ENCODE data around the gene PFDN6.

PFDN6 gene

DNA sequence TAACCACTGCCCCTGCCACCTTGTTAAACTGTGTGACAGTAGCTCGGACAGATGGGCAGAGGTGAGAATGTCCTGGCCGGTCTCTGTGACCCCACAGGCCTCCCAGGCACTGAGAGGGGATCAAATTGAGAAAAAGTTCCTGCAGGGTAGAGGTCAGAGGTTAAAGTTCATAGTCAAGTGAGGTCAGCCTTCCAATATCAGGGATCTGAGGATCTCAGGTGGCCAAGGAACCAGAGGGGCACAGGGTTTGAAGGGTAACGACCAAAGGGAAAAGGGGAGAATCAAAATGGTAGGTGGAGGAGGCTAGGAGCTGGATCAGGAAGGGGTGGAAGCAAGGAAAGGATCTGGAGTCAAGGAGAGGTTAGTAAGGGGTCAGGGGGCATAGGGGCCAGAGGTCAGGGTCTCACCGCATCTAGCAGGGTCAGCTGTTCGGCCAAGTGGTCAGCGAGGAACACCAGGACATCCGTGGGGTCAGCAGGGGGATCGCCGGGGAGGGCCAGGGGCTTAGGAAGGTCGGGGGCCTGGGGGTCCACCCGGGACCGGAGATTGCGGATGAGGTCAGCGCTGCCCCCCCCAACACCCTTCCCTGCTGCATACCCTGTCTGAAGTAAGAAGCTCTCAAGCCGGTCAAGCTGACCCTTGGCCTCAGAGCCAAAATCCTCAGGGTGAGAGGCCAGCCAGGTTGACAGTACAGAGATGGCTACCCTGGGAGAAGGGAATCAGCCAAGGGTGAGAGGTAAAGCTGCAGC, 6.4 kb downstream of the PFDN6 start:
- Histone ChIP-seq H3K4me1 (peaks cover 4% of the 10 kb centered on the region), H3K9me3 (no peaks in the 10 kb centered on the region), H3K4me3 (no peak overlapping the region), H3K36me3 (replicated peaks) (peaks cover 19% of the 10 kb centered on the region), H3K27me3 (ENCODE audit: low read depth) (no peaks in the 10 kb centered on the region)
- DNase-seq (ENCODE audit: low spot score in 2 of 2) = no peak
- in situ Hi-C loops (cut with MboI; ENCODE audit: low sequenced_read_pairs) = no loop called here

DNA sequence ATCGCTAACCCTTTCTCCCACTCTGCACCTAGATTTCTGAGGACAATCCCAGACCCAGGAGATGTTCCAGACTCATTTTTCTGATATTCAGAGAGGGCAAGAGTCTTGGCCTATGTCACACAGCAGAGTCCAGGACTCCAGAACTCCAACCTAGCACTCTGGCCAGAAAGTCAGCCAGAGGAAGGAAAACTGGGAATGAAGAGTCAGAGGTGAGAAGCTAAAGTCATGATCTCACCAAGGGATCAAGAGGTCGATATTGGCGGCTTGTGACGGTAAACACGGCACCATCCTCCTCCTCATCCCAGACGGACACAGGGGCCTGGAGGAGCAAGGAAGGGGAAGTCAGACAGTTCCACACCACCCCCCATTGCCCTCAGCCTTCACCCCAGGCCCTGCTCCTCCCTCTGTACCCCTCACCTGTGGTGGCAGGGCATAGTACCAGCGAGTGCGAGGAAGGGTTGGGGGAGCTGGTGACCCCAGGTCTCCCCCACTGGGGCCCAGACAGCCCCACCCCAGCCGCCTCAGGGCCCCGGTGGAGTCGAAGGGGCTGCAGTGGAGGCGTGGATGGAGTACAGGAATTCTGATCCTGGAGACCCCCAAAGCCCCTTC, 7.5 kb downstream of the PFDN6 start:
- H3K4me3 ChIP-seq = peak overlapping the region; percentile 85
- no peak for DNase-seq (ENCODE audit: low spot score in 2 of 2)
- in situ Hi-C loops (cut with MboI; ENCODE audit: low sequenced_read_pairs) = no loop called here
- H3K27me3 ChIP-seq (ENCODE audit: low read depth) = no peaks in the 10 kb centered on the region
- H3K9me3 ChIP-seq = no peaks in the 10 kb centered on the region
- peaks cover 4% of the 10 kb centered on the region for H3K4me1 ChIP-seq
- peaks cover 8% of the 10 kb centered on the region for H3K36me3 ChIP-seq (replicated peaks)

DNA sequence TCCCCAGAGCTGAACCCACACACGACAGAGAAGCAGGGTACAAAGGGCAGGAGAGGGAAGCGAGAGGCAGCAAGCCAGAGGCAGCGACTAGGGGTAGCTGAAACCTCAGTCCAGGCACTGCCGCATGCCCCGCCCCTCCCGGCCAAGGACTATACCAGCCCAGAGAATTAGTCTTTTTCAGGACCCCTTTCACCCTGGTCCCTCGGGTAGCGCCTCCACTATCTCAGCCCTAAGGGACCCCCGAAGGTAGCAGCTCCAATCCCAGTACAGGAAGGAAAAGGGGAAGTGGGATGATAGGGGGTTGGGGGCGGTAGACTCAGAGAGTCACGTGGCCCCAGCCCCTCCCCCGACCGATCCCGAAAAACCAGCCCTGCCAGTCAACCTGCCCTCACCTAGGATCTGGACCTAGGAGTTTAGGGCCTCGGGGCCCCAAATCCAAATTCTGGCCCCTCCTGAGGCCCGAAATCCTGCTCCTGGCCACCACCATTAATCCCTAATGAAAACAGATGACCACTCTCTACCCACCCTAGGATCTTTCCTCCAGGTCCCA, 8.1 kb downstream of the PFDN6 start:
- in situ Hi-C loops (cut with MboI; ENCODE audit: low sequenced_read_pairs) = no loop called here
- H3K9me3 ChIP-seq = no peaks in the 10 kb centered on the region
- H3K36me3 ChIP-seq (replicated peaks) = peaks cover 7% of the 10 kb centered on the region
- DNase-seq (ENCODE audit: low spot score in 2 of 2) = peak in 1 of 2 experiments; percentile 68
- H3K4me3 ChIP-seq = peak overlapping the region; percentile 85
- H3K27me3 ChIP-seq (ENCODE audit: low read depth) = no peaks in the 10 kb centered on the region
- H3K4me1 ChIP-seq = peaks cover 4% of the 10 kb centered on the region

DNA sequence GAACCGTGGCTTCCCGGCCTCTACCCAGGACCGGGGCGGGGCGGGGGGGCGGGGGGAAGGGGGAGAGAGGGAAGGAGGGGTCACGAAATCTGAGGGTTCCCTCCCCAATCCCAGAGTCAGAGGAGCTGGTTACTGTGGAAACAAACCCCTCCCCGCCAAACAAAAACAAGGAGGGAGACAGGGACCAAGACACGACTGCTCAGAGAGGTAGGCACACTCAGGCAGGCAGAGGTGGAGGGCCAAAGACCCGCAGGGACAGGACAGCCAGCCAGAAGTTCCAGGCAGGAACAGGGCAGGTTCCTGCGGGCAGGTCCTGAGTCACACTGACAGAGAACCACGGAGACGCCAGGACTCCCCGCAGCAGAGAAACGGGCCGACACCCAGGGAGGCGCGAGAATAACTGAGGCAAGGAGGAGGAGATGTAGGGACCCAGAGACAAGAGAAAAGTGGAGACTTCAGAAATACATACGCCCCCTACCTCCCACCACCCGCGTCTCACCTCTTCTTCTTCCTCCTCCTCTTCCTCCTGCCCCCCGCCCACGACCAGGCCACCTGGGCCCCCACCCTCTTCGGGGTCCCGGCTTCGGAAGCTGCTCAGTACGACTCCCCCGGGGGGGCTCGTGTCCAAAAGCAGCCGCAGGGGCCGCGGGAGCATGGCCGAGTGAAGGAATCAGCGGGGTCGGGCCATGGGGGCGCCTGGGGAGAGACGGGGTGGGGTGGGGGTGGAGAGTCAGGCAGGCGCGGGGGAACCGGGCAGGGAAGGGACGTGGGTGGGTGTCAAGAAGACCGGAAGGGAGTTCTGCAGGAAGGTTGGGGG, 8.8 kb downstream of the PFDN6 start:
- Histone ChIP-seq H3K27me3 (ENCODE audit: low read depth) (no peaks in the 10 kb centered on the region), H3K4me1 (peaks cover 4% of the 10 kb centered on the region), H3K4me3 (peak overlapping the region; percentile 85), H3K36me3 (replicated peaks) (peaks cover 7% of the 10 kb centered on the region), H3K9me3 (no peaks in the 10 kb centered on the region)
- in situ Hi-C loops (cut with MboI; ENCODE audit: low sequenced_read_pairs) = no loop called here
- peak; percentile 52 to 85 for DNase-seq (ENCODE audit: low spot score in 2 of 2)

DNA sequence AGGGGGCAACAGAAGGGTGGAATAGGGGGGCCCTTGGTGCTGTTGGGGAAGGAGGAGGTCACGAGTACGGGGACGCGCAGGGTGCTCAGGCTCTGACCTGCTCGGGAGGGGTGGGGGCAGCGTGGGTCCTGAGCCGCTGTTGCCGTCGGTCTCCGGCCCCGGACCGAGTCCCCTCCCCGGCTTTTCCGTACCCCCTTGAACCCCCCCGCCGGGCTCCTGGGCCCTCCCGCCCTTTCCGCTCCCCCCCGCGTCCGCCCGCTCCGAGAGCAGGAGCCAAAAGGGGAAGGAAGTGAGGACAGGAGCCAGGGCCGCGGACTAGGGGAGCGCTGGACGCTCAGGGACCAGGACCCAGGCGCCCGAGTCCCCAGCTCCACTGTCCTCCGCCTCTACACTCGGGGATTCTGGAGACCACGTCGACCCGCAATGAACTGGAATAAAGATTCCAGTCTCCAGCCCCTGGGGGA, 9.4 kb downstream of the PFDN6 start, which contains the start of gene RGL2:
RGL2 (minus strand) TSS at position 170 of the 464 bp plus-strand sequence. CDS start 332 bp downstream, outside the sequence.
- H3K36me3 ChIP-seq (replicated peaks) = peaks cover 7% of the 10 kb centered on the region
- in situ Hi-C loops (cut with MboI; ENCODE audit: low sequenced_read_pairs) = no loop called here
- no peaks in the 10 kb centered on the region for H3K27me3 ChIP-seq (ENCODE audit: low read depth)
- H3K9me3 ChIP-seq = no peaks in the 10 kb centered on the region
- H3K4me3 ChIP-seq = peak within 1 kb of the TSS; percentile 85
- no peak for DNase-seq (ENCODE audit: low spot score in 2 of 2)
- H3K4me1 ChIP-seq = peaks cover 4% of the 10 kb centered on the region

DNA sequence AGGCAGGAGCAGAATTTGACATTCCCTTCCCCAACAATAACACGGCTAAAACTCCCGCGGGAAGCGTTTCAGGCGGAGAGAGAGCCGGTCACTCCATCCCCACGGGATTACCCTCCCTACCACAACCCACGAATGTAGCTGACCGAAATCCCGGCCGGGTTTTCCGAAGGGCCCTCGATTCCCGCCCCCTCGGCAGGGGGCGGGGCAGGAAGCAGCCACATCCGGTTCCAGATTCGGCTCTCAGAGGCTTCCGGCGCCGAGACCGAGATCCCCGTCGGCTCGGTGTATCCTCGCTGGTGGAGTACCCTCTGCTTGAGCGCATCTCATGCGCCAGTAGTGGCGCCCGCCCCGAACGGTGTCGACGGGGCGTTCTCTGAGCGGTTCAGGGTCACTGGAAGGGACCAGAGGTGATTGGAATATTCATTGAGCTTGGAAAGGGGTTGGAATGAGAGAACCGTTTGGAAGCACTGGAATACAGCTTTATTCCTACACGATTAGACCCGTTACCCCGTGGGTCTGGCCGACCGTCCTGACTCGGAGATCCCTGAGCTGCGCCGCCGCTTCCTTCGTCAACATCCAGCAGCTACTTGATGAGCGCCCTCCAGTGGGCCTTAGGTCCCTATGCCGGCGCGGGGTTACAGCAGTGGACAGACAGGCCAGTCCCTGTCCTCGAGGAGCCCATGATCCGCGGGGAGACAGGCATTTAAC, 10.0 kb downstream of the PFDN6 start:
- peaks cover 4% of the 10 kb centered on the region for H3K4me1 ChIP-seq
- no peaks in the 10 kb centered on the region for H3K27me3 ChIP-seq (ENCODE audit: low read depth)
- in situ Hi-C loops (cut with MboI; ENCODE audit: low sequenced_read_pairs) = no loop called here
- H3K36me3 ChIP-seq (replicated peaks) = peaks cover 7% of the 10 kb centered on the region
- DNase-seq (ENCODE audit: low spot score in 2 of 2) = peak; percentile 83 to 96
- peak overlapping the region; percentile 85 for H3K4me3 ChIP-seq
- no peaks in the 10 kb centered on the region for H3K9me3 ChIP-seq

DNA sequence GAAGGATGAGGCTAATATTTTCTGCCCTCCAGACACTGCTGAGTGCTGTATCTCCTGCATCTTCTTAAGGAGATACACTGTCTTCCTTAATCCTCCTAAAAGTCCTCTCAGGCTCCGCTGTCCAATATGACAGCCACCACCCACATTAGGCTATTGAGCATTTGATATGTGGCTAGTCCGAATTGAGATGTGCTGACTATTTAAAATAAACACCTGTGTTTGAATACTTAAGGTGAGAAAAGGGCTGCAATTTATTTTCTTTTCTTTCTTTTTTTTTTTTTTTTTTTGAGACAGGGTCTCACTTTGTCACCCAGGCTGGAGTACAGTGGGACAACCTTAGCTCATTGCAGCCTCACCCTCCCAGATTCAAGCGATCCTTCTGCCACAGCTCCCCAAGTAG, 12.5 kb downstream of the PFDN6 start:
- no peak overlapping the region for H3K4me3 ChIP-seq
- H3K36me3 ChIP-seq (replicated peaks) = peaks cover 4% of the 10 kb centered on the region
- in situ Hi-C loops (cut with MboI; ENCODE audit: low sequenced_read_pairs) = no loop called here
- no peak for DNase-seq (ENCODE audit: low spot score in 2 of 2)
- H3K27me3 ChIP-seq (ENCODE audit: low read depth) = no peaks in the 10 kb centered on the region
- no peaks in the 10 kb centered on the region for H3K9me3 ChIP-seq
- peaks cover 4% of the 10 kb centered on the region for H3K4me1 ChIP-seq

DNA sequence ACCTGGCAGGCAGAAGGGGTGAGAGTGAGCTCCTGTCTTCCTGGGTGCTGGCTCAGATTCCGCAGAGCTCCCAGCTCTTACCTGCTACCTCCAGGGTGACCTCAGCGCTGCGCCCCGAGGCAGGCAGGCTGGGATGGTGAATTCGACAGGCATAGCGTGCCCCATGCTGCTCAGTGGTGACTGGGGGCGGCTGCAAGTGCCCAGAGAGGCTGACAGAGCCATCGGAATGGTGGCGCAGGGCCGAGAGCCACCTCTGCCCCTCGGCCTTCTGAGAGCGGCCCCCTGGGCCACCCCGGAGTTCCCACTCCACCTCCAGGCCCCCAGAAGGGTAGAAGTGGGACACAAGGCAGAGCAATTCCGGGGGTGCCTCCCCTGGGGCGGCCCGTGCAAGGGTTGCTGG, 14.8 kb downstream of the PFDN6 start:
- Histone ChIP-seq H3K4me1 (no peaks in the 10 kb centered on the region; the same call in 1 of the 2 replicates), H3K36me3 (replicated peaks) (peaks cover 4% of the 10 kb centered on the region), H3K4me3 (no peak overlapping the region), H3K27me3 (ENCODE audit: low read depth) (no peaks in the 10 kb centered on the region), H3K9me3 (no peaks in the 10 kb centered on the region)
- no peak for DNase-seq (ENCODE audit: low spot score in 2 of 2)
- in situ Hi-C loops (cut with MboI; ENCODE audit: low sequenced_read_pairs) = no loop called here

DNA sequence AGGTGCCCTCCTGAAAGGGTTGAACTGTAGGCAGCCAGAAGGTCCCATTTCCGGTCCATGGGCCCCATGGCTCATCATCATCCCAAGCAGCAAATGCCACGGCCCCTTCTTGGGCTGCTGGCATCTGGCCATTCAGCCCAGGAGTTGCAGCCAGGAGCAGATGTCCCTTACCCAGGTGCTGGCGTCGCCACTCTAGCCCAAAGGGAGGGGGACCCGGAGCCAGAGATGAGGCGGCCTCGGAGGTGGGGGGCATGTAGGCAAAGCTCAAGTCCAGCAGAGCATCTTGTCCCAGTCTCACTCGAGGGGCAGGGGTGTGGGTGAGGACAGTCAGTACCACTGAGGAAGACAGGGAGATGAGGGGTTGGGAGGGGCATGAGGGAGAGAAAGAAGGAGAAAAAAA, 15.7 kb downstream of the PFDN6 start:
- no peak for DNase-seq (ENCODE audit: low spot score in 2 of 2)
- Histone ChIP-seq H3K4me1 (no peaks in the 10 kb centered on the region; the same call in 1 of the 2 replicates), H3K27me3 (ENCODE audit: low read depth) (no peaks in the 10 kb centered on the region), H3K9me3 (no peaks in the 10 kb centered on the region), H3K4me3 (no peak overlapping the region), H3K36me3 (replicated peaks) (no peaks in the 10 kb centered on the region; the same call in 1 of the 2 replicates)
- in situ Hi-C loops (cut with MboI; ENCODE audit: low sequenced_read_pairs) = no loop called here

DNA sequence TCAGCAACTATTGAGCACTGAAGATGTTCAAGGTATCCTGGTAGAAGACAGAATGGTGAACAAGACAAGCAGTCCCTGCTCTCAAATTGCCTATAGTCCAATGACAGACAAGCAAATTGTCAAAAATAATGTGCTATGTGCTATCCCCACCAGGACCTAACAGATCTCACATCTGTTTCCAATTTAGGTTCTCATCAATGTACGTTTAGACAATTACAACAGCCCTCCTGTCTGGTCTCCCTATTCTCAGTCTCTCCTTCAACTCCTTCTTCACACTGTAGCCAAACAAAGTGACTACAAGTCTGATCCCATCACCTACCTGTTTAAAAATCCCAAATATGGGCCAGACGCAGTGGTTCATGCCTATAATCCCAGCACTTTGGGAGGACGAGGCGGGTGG, 17.0 kb downstream of the PFDN6 start:
- Histone ChIP-seq H3K36me3 (replicated peaks) (no peaks in the 10 kb centered on the region; the same call in 1 of the 2 replicates), H3K9me3 (no peaks in the 10 kb centered on the region)
- no peak for DNase-seq (ENCODE audit: low spot score in 2 of 2)

DNA sequence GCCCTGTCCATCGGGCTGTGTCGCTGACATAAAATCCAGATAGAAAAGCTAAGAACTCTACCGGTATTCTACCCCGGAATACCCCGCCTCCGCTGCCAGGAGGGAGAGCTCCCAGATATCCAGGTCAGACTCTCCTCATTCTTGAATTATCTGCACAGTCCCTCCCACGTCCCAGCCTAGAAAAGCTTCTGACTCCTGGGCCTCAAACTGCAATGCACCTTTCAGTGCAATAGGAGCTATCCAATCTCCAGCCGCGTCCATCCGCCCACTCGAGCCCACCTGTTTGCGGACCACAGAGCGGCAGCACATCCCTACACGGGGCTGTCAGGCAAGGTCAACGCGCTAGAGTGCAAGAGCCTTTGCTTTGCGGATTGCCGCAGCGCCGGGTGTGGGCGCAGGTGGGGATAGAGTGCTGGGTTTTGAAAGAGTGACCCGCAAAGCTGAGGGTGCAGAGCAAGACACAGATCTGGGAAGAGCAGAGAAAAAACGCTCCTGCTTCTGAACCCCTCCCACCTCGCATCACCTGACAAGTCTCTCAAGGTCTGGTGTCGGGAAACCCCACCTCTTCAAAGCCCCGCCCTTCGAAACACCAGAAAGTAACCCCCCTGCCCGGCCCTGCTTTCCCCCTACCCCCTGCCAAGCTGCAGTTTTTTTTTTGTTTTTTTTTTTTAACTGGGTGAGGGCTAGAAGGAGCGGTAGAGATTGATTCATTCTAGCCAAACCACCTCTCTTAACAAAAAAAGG, 23.1 kb downstream of the PFDN6 start:
- Histone ChIP-seq H3K4me3 (peak overlapping the region; percentile 73), H3K27me3 (ENCODE audit: low read depth) (no peaks in the 10 kb centered on the region), H3K9me3 (no peaks in the 10 kb centered on the region), H3K4me1 (peaks cover 13% of the 10 kb centered on the region), H3K36me3 (replicated peaks) (0 out of 2 replicates have a peak, but pooled peaks cover 3% of the 10 kb centered on the region)
- in situ Hi-C loops (cut with MboI; ENCODE audit: low sequenced_read_pairs) = no loop called here
- DNase-seq (ENCODE audit: low spot score in 2 of 2) = peak; percentile 80 to 91

More for the DNA sequence above, 17.0 kb downstream of the PFDN6 start:
- no peaks in the 10 kb centered on the region for H3K27me3 ChIP-seq (ENCODE audit: low read depth)
- H3K4me3 ChIP-seq = no peak overlapping the region
- H3K4me1 ChIP-seq = no peaks in the 10 kb centered on the region
- in situ Hi-C loops (cut with MboI; ENCODE audit: low sequenced_read_pairs) = no loop called here

DNA sequence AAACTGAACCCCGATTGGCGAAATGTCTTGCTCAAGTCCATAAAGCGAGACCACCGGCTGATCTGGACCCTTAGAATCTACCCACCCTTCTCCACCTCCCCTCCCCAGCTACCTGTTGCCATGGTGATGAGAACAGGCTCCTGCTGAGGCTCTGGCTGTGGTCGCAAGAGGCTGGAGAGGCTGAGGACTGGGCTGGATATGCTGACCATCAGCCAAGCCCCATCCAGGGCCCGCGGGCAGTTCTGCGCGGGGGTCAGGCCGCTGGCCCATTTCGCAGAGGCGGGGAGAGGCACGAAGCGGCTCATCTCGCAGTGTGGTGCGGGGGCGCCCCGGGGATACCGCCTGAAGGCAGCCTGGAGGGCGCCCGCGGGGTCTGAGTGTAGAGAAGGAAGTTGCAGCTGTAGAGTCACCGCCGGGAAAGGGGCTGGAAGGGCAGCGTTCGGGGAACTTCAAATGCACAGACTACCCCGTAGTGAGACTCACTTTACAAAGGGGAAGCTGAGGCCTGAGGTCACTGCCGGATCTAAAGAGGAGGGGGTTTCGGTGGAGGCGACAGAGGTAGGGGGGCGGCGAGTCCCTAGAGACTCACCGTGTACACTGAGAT, 23.8 kb downstream of the PFDN6 start:
- in situ Hi-C loops (cut with MboI; ENCODE audit: low sequenced_read_pairs) = no loop called here

More for the DNA sequence above, 23.8 kb downstream of the PFDN6 start:
- H3K27me3 ChIP-seq (ENCODE audit: low read depth) = no peaks in the 10 kb centered on the region
- DNase-seq (ENCODE audit: low spot score in 2 of 2) = peak in 1 of 2 experiments; percentile 63
- H3K9me3 ChIP-seq = no peaks in the 10 kb centered on the region
- H3K4me3 ChIP-seq = peak overlapping the region; percentile 73
- 0 out of 2 replicates have a peak, but pooled peaks cover 3% of the 10 kb centered on the region for H3K36me3 ChIP-seq (replicated peaks)
- H3K4me1 ChIP-seq = peaks cover 13% of the 10 kb centered on the region

Data from HAP-1 (cell line).